ENCODE measurements around the gene GPR75. TPM values are rescaled to one million over a fixed set of nuclear protein-coding genes. Genes with fewer than 3 reads are reported as not detected.
A peak's percentile ranks its signal among the peaks of the same experiment; 100 is the strongest.

GPR75 gene
- total and polyA plus RNA-seq, 5 donors, result 0.84 to 2.2 (median 1.1) TPM

GRCh38 chr2:53877556-53877955 lies 17.8 kb upstream of the GPR75 start:
- intact Hi-C loops (cut with DNase I), result no loop called here
- Histone ChIP-seq H3K27ac (ENCODE audit: low read length) (no peak overlapping the region), H3K4me1 (ENCODE audit: control insufficient read depth, insufficient read depth, low read length) (no peaks in the 10 kb centered on the region), H3K9me3 (ENCODE audit: control insufficient read depth, low read length) (no peaks in the 10 kb centered on the region), H3K27me3 (ENCODE audit: control insufficient read depth, insufficient read depth) (no peaks in the 10 kb centered on the region), H3K4me3 (ENCODE audit: low read length) (no peak overlapping the region)
- DNase-seq (no peak), ATAC-seq (no peak)
- 95% methylated on average over 2 of the region's 2 CpGs for WGBS

GRCh38 chr2:53877112-53877511 lies 17.3 kb upstream of the GPR75 start:
- intact Hi-C loops (cut with DNase I), result no loop called here
- Histone ChIP-seq H3K27me3 (ENCODE audit: control insufficient read depth, insufficient read depth) (no peaks in the 10 kb centered on the region), H3K27ac (ENCODE audit: low read length) (no peak overlapping the region), H3K4me3 (ENCODE audit: low read length) (no peak overlapping the region), H3K9me3 (ENCODE audit: control insufficient read depth, low read length) (no peaks in the 10 kb centered on the region), H3K4me1 (ENCODE audit: control insufficient read depth, insufficient read depth, low read length) (no peaks in the 10 kb centered on the region)
- 44% methylated on average over 1 of the region's 1 CpG for WGBS
- peak in 1 of 2 donors; percentile 11 for ATAC-seq
- no peak for DNase-seq

- intact Hi-C loops (cut with DNase I), result no loop called here
- no peak for DNase-seq
- no peak for ATAC-seq
- Histone ChIP-seq H3K27me3 (ENCODE audit: control insufficient read depth, insufficient read depth) (no peaks in the 10 kb centered on the region), H3K4me3 (ENCODE audit: low read length) (no peak overlapping the region), H3K9me3 (ENCODE audit: control insufficient read depth, low read length) (no peaks in the 10 kb centered on the region), H3K27ac (ENCODE audit: low read length) (no peak overlapping the region), H3K4me1 (ENCODE audit: control insufficient read depth, insufficient read depth, low read length) (no peaks in the 10 kb centered on the region)
- WGBS, result 96% methylated on average over 7 of the region's 7 CpGs
Observed at GRCh38 chr2:53874401-53874950, 14.7 kb upstream of the GPR75 start.

GRCh38 chr2:53867773-53868172 lies 8.0 kb upstream of the GPR75 start:
- Histone ChIP-seq H3K4me1 (ENCODE audit: control insufficient read depth, insufficient read depth, low read length) (peaks cover 3% of the 10 kb centered on the region), H3K27me3 (ENCODE audit: control insufficient read depth, insufficient read depth) (no peaks in the 10 kb centered on the region), H3K9me3 (ENCODE audit: control insufficient read depth, low read length) (no peaks in the 10 kb centered on the region), H3K27ac (ENCODE audit: low read length) (no peak overlapping the region), H3K4me3 (ENCODE audit: low read length) (no peak overlapping the region)
- ATAC-seq (no peak), DNase-seq (no peak)
- intact Hi-C loops (cut with DNase I), result no loop called here
- WGBS, result 100% methylated on average over 2 of the region's 2 CpGs

- no peaks in the 10 kb centered on the region for H3K9me3 ChIP-seq (ENCODE audit: control insufficient read depth, low read length)
- intact Hi-C loops (cut with DNase I), result no loop called here
- H3K27ac ChIP-seq (ENCODE audit: low read length), result no peak overlapping the region
- WGBS, result 84% methylated on average over 5 of the region's 5 CpGs
- H3K4me3 ChIP-seq (ENCODE audit: low read length), result no peak overlapping the region
- DNase-seq (no peak), ATAC-seq (no peak)
- H3K4me1 ChIP-seq (ENCODE audit: control insufficient read depth, insufficient read depth, low read length), result peaks cover 3% of the 10 kb centered on the region
- H3K27me3 ChIP-seq (ENCODE audit: control insufficient read depth, insufficient read depth), result no peaks in the 10 kb centered on the region
Observed at GRCh38 chr2:53867169-53867568, 7.4 kb upstream of the GPR75 start.

DNA sequence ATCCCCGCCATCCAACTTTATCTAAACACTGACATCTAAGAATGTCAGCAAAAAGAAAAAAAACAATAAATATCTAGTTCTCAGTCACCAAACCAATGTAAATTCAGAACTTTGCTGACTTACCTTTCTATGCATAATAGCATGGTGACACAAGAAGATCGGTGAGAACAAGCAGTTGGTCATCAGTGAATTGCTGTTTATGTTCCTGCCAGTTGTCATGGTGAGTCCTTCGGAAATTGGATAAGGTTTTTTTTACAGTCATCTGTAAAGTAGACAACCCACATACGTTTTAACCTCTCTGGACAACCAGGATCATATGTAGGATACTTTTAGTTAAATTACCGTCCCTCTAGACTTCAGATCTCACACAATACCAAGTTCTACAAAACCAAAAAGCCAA lies 6.2 kb upstream of the GPR75 start:
- no peaks in the 10 kb centered on the region for H3K27me3 ChIP-seq (ENCODE audit: control insufficient read depth, insufficient read depth)
- H3K4me3 ChIP-seq (ENCODE audit: low read length), result no peak overlapping the region
- no peak overlapping the region for H3K27ac ChIP-seq (ENCODE audit: low read length)
- no peak for ATAC-seq
- H3K4me1 ChIP-seq (ENCODE audit: control insufficient read depth, insufficient read depth, low read length), result peaks cover 3% of the 10 kb centered on the region
- 74% methylated on average over 5 of the region's 5 CpGs for WGBS
- DNase-seq, result no peak
- intact Hi-C loops (cut with DNase I), result no loop called here
- H3K9me3 ChIP-seq (ENCODE audit: control insufficient read depth, low read length), result no peaks in the 10 kb centered on the region

GRCh38 chr2:53865264-53865663 lies 5.5 kb upstream of the GPR75 start:
- ATAC-seq (no peak), DNase-seq (no peak)
- H3K27me3 ChIP-seq (ENCODE audit: control insufficient read depth, insufficient read depth), result no peaks in the 10 kb centered on the region
- H3K4me3 ChIP-seq (ENCODE audit: low read length), result no peak overlapping the region
- H3K9me3 ChIP-seq (ENCODE audit: control insufficient read depth, low read length), result no peaks in the 10 kb centered on the region
- no peak overlapping the region for H3K27ac ChIP-seq (ENCODE audit: low read length)
- peaks cover 3% of the 10 kb centered on the region for H3K4me1 ChIP-seq (ENCODE audit: control insufficient read depth, insufficient read depth, low read length)
- 84% methylated on average over 2 of the region's 2 CpGs for WGBS
- intact Hi-C loops (cut with DNase I), result no loop called here

DNA sequence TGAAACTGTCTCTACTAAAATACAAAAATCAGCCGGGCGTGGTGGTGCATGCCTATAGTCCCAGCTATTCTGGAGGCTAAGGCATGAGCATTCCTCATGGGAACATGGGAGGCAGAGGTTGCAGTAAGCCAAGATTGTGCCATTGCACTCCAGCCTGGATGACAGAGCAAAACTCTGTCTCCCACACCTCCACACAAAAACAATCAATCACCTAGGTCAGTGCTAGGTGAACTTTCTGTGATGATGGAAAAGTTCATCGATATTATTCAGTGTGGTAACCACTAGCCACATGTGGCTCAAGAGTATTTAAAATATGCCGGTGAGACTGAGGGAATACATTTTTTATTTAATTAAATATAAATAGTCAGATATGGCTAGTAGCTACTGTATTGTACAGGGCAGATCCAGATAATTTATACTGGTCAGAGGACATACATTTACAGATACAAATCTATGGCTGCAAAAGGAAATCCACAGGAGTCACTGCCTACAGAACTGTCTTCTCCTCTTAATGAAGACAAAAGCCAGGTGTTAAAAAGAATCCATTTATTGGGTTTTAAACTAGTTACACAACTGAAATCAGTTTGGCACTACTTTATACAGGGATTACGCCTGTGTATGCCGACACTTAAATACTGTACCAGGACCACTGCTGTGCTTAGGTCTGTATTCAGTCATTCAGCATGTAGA lies 3.9 kb upstream of the GPR75 start:
- peaks cover 3% of the 10 kb centered on the region for H3K4me1 ChIP-seq (ENCODE audit: control insufficient read depth, insufficient read depth, low read length)
- ATAC-seq (no peak), DNase-seq (no peak)
- H3K9me3 ChIP-seq (ENCODE audit: control insufficient read depth, low read length), result no peaks in the 10 kb centered on the region
- H3K27ac ChIP-seq (ENCODE audit: low read length), result no peak overlapping the region
- intact Hi-C loops (cut with DNase I), result no loop called here
- H3K27me3 ChIP-seq (ENCODE audit: control insufficient read depth, insufficient read depth), result no peaks in the 10 kb centered on the region
- H3K4me3 ChIP-seq (ENCODE audit: low read length), result no peak overlapping the region
- WGBS, result 96% methylated on average over 6 of the region's 6 CpGs

DNA sequence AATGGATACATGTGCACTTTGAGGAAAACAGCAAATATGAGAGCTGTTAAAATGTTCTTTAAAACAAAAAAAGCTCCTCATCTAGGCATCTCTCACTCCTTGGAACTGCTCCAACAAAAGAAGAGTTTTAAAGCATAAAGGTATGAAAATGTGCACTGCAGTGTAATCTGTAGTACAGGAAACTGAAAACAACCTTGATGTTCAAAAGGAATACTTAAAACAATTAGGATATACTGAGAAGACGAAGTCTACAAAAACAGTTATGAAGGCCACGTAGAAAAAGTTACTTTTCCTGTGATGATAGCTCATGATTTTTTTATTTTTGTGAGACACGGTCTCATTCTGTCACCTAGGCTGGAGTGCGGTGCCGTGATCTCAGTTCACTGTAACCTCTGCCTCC lies 2.1 kb upstream of the GPR75 start:
- 94% methylated on average over 5 of the region's 5 CpGs for WGBS
- no peak for DNase-seq

DNA sequence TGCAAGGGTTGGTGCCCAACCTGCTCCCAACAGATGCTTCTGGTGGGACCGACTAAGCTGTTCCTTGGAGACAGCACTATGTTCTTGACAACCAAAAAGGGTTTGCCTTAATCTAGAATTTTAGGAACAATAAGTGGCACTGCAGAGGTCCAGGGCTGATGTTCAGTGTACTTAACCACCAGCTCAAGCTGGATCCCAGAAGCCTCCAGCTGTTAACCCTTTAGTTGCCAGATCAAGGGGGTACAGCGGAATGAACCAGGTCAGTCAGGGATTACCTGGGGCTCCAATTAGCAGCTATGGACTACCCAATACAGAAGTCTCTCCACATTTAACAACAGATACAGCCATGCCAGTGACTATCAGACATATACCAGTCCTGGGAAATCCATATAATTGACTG lies 3.5 kb downstream of the GPR75 start:
- WGBS, result 91% methylated on average over 2 of the region's 2 CpGs
- no peaks in the 10 kb centered on the region for H3K27me3 ChIP-seq (ENCODE audit: control insufficient read depth, insufficient read depth)
- DNase-seq (no peak), ATAC-seq (no peak)
- H3K4me3 ChIP-seq (ENCODE audit: low read length), result no peak overlapping the region
- no peaks in the 10 kb centered on the region for H3K4me1 ChIP-seq (ENCODE audit: control insufficient read depth, insufficient read depth, low read length)
- H3K27ac ChIP-seq (ENCODE audit: low read length), result no peak overlapping the region
- intact Hi-C loops (cut with DNase I), result no loop called here
- no peaks in the 10 kb centered on the region for H3K9me3 ChIP-seq (ENCODE audit: control insufficient read depth, low read length)

More for the DNA sequence above, 2.1 kb upstream of the GPR75 start:
- H3K9me3 ChIP-seq (ENCODE audit: control insufficient read depth, low read length), result no peaks in the 10 kb centered on the region
- H3K4me1 ChIP-seq (ENCODE audit: control insufficient read depth, insufficient read depth, low read length), result peaks cover 2% of the 10 kb centered on the region
- intact Hi-C loops (cut with DNase I), result no loop called here
- ATAC-seq, result no peak
- no peaks in the 10 kb centered on the region for H3K27me3 ChIP-seq (ENCODE audit: control insufficient read depth, insufficient read depth)
- H3K27ac ChIP-seq (ENCODE audit: low read length), result no peak overlapping the region
- no peak overlapping the region for H3K4me3 ChIP-seq (ENCODE audit: low read length)

DNA sequence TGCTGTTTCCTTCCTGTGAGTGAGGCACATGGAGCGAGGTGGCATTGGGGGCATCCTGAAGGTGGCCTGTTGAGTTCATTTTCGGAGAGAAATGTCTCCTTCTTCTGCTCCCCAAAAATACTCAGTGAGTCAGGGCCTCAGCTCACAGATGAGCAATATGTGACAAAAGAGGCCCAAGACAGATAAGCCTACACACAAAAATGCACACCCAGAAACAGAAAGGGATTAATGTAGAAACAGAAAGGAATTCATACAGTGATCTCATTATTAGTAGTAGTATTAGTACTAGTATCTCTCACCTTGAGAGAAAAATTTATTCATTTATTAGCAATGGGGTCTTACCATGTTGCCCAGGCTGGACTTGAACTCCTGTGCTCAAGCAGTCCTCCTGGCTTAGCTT lies 5.1 kb downstream of the GPR75 start:
- Histone ChIP-seq H3K27me3 (ENCODE audit: control insufficient read depth, insufficient read depth) (no peaks in the 10 kb centered on the region), H3K27ac (ENCODE audit: low read length) (no peak overlapping the region), H3K4me3 (ENCODE audit: low read length) (no peak overlapping the region), H3K9me3 (ENCODE audit: control insufficient read depth, low read length) (no peaks in the 10 kb centered on the region), H3K4me1 (ENCODE audit: control insufficient read depth, insufficient read depth, low read length) (no peaks in the 10 kb centered on the region)
- DNase-seq (no peak), ATAC-seq (no peak)
- intact Hi-C loops (cut with DNase I), result no loop called here
- WGBS, result 97% methylated on average over 2 of the region's 2 CpGs

GRCh38 chr2:53852532-53852931 lies 7.2 kb downstream of the GPR75 start:
- no peak for ATAC-seq
- Histone ChIP-seq H3K27me3 (ENCODE audit: control insufficient read depth, insufficient read depth) (no peaks in the 10 kb centered on the region), H3K9me3 (ENCODE audit: control insufficient read depth, low read length) (no peaks in the 10 kb centered on the region), H3K4me3 (ENCODE audit: low read length) (no peak overlapping the region), H3K4me1 (ENCODE audit: control insufficient read depth, insufficient read depth, low read length) (no peaks in the 10 kb centered on the region), H3K27ac (ENCODE audit: low read length) (no peak overlapping the region)
- intact Hi-C loops (cut with DNase I), result no loop called here
- DNase-seq, result no peak
- WGBS, result 95% methylated on average over 4 of the region's 4 CpGs
